ENCODE results near the gene KRT78.
A peak's percentile ranks its signal among the peaks of the same experiment; 100 is the strongest.
"Not testable (repeated sequence)": the region's sequence is repeated elsewhere in the genome, so short reads cannot be mapped to it uniquely, and the experiment has no call there.

The KRT78 gene

DNA sequence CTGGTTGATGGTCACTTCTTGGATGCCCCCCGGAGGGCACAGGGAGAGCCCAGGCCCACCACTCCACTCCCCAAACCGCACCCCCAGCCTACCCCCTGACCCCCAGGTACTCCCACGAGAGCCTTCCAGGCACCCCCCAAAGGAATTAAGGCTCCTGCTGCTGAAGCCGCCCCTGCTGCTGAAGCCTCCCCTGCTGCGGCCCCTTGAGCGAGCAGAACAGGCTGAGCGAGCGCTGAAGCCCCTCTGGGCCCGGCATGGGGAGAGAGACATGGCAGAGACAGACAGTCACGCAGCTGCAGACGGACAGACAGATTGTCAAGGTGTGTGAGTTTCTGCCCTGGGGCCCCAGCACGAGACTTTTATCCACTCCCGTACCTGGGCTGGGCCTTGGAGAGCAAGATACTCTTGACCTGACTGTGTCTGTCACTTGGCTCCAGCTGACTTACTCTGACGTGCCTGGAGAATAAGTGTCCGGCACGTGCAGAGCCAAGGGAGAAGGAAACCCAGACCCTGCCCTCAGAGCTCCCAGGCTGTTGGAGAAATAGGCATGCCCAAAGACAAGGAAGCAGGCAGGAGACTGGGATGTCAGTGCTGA lies at the start of gene KRT78:
KRT78 (minus strand) TSS at position 334 of the 595 bp plus-strand sequence; CDS start at position 270, 64 bp downstream.
- no peak for DNase-seq (ENCODE audit: low spot score)

- no peak for DNase-seq (ENCODE audit: low spot score)
These were observed 47.7 kb upstream of the KRT78 start for GRCh38 chr12:52896190-52897100.

- DNase-seq (ENCODE audit: low spot score) = no peak
These were observed 47.0 kb upstream of the KRT78 start for GRCh38 chr12:52895726-52896189.

DNA sequence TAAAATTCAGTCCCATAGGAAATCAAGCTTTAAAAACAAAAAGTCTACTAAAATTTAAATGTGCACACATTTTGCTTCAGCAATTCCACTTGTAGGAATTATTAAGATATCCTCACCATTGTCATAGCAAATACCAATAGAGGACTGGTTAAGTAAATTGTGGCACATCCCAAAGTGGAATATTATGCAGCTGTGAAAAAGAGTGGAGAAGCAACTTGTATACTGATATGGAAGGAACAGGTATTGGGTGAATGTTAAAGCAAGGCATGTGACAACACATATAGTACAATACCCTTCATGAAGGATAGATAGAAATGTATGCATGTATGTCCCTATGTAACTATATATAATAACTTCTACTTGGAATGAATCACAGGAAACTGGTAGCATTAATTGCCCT lies 44.2 kb upstream of the KRT78 start:
- no peak for DNase-seq (ENCODE audit: low spot score)

GRCh38 chr12:52892207-52892852 lies 43.5 kb upstream of the KRT78 start:
- no peak for DNase-seq (ENCODE audit: low spot score)

- DNase-seq (ENCODE audit: low spot score) = no peak
These were observed 42.2 kb upstream of the KRT78 start for GRCh38 chr12:52891044-52891443.

DNA sequence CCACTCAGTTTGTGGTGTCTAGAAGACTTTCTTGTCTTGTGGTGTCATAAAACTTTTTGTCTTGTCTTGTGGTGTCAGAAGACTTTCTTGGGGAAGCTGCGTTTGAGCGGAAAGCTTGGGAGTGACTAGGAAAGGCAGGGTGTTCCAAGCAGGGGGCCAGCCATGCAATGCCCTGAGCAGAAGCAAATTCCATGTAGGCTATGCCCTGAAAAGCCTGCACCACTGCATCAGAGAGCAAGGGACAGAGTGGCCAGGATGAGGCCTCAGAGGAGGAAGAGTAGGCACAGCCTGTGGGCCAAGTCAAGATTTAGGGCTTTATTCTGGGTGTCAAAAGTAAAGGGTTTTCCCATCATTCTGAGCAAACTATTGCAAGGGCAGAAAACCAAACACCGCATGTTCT lies 41.6 kb upstream of the KRT78 start:
- no peak for DNase-seq (ENCODE audit: low spot score)

- peak; percentile 72 for DNase-seq (ENCODE audit: low spot score)
These were observed 35.9 kb upstream of the KRT78 start for GRCh38 chr12:52884526-52885293.

GRCh38 chr12:52880499-52880898 lies 31.7 kb upstream of the KRT78 start:
- not testable (repeated sequence) for DNase-seq (ENCODE audit: low spot score)

- peak; percentile 60 for DNase-seq (ENCODE audit: low spot score)
These were observed 30.9 kb upstream of the KRT78 start for GRCh38 chr12:52879394-52880351.

DNA sequence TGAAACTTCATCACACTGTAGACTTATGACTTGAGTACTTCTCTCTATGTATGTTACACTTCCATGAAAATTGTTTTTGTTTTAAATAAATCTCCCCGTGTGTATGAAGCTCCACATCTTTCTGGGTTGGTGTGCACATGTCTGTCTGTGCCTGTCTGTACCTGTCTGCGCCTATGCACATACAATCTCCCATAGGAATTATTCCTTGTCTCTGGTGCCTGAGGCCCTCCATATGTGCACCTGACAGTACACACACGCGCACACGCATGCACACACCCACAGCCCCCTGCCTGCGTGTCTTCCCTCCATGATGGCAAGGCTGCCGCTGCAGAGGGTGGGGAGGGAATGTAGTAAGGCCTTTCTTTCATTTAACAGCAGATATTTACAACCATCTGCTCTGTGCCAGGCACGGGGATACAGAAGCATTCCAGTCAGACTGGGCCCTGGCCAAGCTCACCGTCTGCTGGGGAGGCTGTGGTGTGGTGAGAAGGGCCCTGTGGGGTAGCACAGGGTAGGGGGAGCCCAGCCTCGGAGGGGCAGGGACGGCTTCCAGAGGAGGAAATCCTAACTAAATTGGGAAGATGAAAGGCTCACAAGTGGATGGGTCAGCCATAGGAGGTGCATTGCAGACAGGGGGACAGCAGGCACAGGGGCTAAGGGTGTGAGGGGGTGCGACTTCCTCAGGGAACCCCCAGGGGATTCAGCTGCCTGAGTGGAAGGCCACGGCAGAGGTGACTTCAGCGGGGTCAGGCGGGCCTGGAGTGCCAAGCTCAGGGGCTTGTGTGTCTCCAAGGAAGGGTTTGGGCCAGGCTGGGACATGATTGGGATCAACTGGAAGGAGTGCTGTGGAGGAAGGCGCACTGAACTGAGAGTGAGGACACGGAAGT lies 30.0 kb upstream of the KRT78 start:
- DNase-seq (ENCODE audit: low spot score) = no peak

- no peak for DNase-seq (ENCODE audit: low spot score)
These were observed 28.4 kb upstream of the KRT78 start for GRCh38 chr12:52877242-52877641.

DNA sequence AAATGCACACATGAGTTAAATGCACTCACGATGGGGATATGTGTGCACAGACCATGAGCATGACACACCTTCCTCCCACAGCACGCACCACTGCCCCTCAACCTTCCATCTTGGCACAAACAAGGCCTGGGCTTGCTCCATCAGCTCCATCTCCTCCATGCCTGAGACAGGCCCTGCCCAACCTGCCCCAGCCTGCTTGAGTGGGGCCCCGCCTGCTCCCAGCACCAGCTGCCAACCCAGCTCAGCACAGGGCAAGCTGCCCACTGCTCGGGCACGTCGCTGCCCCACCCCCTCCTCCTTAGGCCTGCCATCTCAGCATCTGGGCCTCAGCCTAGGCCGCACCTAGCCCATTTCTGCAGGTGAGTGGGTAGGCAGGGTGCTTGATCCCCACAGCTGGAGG lies 27.6 kb upstream of the KRT78 start:
- no peak for DNase-seq (ENCODE audit: low spot score)

DNA sequence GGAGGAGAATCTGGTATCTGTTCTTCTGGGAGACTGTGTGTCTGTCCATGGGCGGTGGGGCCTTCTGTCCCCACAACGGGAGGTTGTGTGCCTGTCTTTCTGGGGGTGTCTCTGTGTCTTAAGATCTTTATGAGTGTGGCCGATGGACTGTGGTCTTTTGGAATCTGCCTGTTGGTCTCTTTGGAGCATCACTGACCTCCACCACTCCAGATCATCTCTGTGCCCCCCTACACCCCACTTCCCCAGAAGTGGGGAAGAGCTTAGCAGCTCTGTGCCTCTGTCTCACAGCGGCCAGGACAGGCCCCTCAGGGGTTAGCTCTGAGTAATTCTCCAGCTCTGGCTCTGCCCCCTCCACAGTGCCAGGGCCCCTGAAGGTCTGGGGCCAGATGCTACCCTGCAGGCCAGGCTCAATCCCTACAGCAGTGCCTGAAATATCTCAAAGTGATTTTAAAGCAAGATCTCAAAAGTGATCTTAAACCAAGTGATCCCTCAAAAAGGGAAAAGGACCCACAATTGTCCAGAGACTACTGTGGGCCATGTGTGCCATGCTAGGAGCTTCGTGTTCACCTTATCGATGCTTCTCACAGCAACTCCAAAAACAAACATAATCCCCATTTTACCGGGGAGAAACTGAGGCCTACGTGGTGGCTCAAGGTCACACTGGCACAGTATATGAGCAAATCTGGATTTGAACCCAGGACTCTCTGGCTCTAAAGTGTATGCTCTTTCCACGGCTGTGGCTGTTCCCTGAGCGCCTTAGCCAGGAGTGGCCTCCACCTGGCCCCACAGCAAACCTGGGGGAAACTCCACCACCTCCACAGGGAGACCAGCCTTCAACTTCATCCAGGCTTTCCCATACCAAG lies 26.0 kb upstream of the KRT78 start:
- no peak for DNase-seq (ENCODE audit: low spot score)

DNA sequence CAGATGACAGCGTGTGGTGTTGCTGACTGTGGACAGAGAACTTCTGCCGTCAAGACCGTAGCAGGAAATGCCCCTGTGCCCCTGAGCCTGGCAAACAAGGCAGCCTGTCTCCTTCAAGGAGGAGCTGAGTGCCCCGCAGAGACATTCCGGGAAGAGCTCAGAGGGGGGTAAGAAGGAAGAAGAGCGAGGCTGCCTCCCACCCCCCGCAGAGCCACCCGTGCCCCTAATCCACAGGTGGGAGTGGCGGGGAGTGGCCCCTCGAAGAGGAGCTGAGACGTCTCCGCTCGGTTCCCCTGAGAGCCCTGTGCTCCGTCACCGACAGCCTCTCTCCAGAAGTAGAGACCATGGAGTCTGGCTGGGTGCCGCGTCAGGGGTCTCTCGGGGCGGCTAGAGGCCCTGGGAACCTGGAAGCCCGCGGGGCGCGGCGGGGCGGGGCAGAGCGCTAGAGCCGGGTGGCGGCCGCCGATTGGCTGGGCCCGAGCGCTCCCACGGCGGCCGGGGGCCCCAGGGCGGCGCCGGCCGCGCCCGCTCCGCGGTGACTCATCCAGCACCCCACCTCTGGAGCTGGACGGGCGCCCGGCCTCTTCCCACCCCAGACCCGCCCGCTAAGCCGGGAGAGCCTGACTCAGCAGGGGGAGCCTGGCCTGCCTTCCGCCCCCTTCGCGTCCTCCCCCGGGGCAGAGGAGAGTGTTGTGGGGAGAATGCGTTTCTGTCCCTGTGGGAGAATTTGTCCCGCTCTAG lies 25.2 kb upstream of the KRT78 start:
- DNase-seq (ENCODE audit: low spot score) = peak; percentile 55

- DNase-seq (ENCODE audit: low spot score) = no peak
These were observed 24.7 kb upstream of the KRT78 start for GRCh38 chr12:52873513-52873831.

- DNase-seq (ENCODE audit: low spot score) = no peak
These were observed 24.0 kb upstream of the KRT78 start for GRCh38 chr12:52872644-52873389.

Data from CD4-positive, alpha-beta T cell treated with Interleukin-15 for 4 hours (primary cell).